HG03280 (cell line): ENCODE data around the gene DNAAF5.

Experiments
- ATAC-seq: cut with Tn5 transposase; IDR thresholded peaks from one replicate; pipeline ENCODE4 v1.9.1; 2021; ENCODE audit warnings: mild to moderate bottlenecking, moderate library complexity; ENCODE audit not compliant: unreplicated experiment

DNAAF5 gene

GRCh38 chr7:726084-726853, at the start of gene DNAAF5:
TSS of gene DNAAF5 (plus strand) at chr7:726699. CDS start at chr7:726721, 22 bp downstream.
- peak; percentile 87 for ATAC-seq

DNA sequence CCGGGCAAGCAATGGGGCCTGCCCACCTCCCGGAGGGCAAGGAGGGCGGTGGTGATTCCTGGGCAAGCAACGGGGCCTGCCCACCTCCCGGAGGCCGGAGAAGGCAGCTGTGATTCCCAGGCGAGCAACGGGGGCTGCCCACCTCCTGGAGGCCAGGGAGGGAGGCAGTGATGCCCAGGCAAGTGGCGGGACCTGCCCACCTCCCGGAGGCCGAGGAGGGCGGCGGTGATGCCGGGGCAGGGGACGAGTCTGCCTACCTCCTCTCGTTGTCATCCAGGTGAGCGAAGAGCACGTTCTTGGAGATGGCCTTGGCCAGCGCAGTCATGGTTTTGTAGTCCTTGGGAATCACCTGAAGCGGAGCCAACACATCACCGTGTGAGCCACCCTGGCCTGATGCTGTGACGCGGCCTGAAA, 49.5 kb upstream of the DNAAF5 start:
- no peak for ATAC-seq

DNA sequence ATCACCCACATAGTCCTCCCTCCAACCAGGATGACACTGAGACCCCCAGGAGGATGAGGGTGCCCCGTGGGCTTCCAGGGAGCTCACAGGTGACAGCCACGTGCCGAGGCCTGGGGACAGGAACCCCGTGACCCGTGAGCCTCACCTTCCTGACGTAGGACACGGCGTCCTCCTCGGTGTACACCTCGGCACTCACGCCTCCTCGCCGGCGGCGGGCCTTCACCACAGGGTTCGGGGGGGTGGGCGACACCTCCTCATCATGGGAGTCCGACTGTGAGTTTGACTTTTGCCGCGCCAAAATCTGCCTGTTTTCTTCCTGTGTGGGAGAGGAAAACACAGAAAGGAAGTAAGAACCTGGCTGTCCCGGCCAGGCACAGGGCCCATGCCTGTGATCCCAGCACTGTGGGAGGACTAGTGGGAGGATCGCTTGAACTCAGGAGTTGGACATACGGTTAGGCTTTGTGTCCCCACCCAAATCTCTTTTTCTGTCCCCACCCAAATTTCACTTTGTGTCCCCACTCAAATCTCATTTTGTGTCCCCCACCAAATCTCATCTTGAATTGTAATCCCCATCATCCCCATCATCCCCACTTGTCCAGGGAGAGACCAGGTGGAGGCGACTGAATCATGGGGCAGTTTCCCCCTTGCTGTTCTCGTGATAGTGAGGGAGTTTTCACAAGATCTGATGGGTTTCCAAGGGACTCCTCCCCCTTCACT, 45.9 kb upstream of the DNAAF5 start:
- no peak for ATAC-seq

DNA sequence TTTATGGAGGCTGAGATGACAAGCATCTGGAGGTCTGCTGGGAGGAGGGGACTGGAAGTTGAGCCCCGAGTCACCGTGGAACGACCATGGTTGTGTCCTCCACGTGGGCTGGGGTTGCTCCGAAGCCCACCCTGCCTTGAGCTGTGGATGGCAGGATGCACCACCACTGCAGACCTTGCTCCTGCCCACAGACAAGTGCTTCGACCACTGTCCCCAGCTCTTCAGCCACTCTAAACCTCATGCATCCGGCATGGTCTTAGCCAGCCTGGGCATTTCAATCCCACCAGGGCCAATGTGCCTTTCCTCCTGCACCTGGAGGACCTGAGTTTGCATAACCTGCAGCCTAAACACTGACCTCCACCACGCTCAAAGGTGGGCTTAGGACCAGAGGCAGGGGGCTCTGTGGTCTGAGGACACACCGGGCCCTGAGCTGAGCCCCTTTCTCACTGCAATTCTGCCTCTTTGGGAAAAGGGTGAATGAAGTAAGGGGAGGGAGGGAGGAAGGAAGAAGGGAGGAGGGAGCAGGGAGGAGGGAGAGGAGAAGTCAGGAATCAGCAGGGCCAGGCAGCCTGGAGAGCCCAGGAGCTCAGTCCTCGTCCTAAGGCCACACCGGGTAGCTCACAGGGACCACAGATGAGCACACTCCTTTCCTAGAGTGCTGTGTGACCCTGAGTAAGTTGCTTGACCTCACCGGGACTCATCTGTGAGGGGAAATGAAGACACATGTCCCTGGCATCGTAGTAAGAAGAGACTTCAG, 44.8 kb upstream of the DNAAF5 start:
- no peak for ATAC-seq

DNA sequence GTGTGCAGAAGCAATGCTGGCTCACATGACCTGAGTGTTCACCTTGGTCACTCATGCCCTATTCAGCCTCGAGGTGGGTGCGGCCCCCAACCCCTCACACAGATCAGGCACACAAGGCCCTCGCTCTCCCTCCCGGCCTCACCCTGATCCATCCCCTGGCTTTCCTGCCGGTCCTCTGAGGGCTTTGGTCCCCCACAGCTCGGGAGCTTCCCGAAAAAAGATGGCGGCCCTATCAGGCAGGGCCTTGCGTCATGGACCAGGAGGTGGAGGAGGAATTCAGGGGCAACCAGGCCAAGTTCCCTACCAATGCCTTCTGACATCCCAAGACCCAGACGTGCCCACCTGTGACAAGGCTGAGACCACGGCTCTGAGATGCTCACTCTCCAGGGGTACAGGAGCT, 43.7 kb upstream of the DNAAF5 start:
- ATAC-seq, result no peak

DNA sequence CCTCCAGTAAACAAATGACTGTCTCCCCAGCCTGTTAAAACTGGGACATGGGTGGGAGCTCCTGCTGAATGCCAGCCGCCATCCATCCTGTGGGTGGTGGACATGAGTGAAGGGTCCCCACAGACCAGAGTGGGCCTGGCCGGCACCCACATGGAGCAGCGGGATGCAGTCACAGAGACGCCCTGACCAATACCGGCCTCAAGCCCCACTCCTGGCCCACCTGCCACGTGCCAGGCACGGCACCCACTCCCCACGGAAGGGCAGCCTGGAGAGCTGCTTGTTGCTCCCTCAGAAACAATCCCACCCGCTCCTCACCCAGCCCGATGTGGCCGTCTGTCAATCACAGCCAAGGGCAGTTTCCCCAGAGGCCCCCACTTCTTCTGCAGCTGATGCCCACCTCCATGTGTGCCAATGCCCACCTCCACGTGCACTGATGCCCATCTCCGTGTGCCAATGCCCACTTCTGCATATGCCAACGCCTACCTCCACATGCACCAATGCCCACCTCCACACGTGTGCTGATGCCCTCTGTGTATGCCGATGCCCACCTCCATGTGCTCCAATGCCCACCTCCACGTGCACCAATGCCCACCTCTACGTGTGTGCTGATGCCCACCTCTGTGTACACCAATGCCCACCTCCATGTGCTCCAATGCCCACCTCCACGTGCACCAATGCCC, 42.8 kb upstream of the DNAAF5 start:
- ATAC-seq, result no peak

DNA sequence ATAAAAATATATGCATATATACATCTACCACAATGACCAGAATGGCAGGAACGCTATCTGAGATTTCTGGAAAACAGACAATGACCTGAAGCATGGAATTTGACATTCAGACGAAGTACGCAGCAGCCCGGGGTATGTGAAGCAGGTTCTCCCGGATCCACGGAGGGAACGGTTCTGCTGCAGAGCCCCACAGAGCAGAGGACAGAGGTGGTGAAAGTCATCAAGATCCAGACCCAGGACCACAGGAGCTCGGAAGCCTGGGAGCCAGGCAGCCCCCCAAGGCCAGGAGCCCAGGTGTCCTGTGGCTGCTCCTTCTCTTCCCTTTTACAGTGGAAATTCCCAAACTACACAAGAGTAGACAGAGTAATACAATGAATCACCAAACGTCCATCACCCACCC, 42.1 kb upstream of the DNAAF5 start:
- ATAC-seq, result no peak

DNA sequence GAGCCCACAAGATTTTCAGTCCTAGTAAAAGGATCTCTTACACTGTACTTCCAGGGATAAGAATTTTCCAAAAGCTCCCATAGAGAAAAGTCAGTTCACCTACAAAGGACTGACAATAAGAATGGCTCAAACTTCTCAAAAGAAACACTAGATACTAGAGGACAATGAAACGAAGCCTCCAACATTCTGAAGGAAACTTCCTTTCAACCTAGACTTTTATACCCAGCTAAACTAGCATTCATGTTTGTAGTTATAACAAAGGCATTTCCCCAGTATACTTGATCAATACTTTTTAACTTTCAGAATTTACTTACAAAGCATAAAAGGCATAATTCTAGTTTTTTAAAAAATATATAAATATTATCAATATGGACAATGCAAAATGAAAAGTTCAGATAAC, 41.0 kb upstream of the DNAAF5 start:
- no peak for ATAC-seq

DNA sequence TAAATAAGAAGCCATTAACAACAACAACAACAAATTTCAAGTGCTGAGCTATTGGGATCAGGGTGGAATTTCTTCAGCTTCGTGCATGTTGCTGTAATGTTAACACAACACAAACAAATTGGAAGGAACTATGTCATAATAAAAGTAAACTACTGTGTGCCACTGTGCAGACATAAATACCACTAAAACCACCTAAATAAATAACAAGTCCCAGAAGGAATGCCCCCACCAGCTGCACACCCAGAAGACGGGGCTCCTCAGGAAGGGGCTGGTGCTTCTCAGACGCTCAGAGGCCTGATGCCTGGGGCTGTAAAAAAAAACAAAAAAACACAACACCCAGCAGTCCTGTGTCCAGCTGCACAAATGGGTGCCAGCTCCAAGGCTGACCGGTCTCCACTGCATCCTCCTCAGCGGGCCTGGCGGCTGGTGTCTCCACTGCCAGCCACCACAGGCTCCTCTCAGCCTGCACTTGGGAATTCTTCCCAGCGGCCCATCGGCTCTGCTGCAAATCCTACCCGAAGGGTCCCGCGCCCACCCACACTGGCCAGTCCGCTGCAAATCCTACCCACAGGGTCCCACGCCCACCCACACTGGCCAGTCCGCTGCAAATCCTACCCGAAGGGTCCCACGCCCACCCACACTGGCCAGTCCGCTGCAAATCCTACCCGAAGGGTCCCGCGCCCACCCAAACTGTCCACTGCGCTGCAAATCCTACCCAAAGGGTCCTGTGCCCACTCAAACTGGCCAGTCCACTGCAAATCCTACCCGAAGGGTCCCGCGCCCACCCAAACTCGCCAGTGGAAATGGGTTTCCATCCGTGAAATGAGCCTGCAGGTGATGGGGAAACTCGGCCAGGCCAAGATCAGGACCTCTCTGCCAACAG, 35.8 kb upstream of the DNAAF5 start:
- no peak for ATAC-seq

- no peak for ATAC-seq
Observed at GRCh38 chr7:691361-692045, 35.0 kb upstream of the DNAAF5 start.

DNA sequence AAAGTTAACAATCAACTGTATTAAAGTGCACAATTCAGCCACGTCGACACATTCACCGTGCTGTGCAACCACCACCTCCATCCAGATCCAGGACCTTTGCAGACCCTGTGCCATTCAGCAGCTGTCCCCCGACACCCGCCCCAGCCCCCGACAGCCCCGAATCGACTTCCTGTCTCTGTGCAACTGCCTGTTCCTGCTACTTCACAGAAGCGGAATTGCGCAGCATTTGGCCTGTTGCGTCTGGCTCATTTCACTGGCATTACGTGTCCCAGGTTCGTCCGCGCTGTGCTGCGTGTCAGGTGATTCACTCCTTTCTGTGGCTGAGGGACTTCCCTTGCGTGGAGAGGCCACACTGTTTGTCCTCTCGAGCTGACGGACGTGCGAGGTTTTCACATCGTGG, 33.2 kb upstream of the DNAAF5 start:
- no peak for ATAC-seq

DNA sequence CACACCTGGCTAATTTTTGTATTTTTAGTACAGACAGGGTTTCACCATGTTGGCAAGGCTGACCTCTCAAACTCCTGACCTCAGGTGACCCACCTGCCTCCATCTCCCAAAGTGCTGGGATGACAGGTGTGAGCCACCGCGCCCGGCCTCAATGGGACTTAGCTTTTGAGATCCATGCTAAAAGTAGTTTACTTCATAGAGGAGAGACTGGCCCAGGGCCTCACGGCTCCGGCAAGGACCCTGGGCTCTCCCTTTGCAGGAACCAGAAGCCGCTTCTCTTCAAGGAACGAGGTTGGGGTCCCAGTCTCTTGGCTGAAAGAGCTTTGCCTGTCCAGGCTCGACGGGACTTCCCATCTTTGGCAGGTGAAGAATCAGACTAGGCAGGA, 30.1 kb upstream of the DNAAF5 start:
- ATAC-seq, result no peak

GRCh38 chr7:696812-697551, 29.5 kb upstream of the DNAAF5 start:
- ATAC-seq, result no peak

- no peak for ATAC-seq
Observed at GRCh38 chr7:698515-699475, 27.7 kb upstream of the DNAAF5 start.

DNA sequence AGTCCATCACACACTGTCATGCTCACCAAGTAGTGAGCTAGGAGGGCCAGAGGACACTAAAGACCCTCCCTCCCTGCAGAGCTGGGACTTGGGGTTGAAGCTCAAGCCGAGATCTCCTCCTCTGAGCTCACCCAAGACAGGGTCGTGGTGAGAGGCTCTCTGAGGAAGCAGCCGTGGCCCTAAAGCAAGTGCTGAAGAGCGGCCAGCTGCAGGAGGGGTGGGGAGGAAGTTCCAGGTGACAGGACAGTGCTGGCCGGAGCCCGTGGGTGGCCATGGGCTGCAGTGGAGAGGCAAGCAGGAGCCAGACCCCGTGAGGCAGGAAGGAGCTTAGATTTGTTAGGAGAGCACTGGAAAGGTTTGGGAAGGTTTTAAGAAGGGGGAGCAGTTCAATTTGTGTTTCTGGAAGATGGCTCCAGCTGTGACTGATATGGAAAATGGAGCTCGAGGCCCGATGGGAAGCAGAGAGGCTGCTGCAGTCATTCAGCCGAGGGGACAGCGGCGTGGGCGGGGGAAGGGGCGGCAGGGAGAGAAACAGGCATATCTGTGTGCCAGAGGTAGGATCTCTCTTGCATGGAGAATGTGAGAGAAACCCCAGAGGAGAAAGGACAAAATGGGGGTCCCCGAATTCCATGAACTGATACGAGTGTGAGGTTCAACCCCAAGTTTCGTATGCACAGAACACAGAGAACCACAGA, 26.9 kb upstream of the DNAAF5 start:
- ATAC-seq, result no peak

- no peak for ATAC-seq
Observed at GRCh38 chr7:701086-701671, 25.3 kb upstream of the DNAAF5 start.

GRCh38 chr7:703049-703448, 23.4 kb upstream of the DNAAF5 start:
- ATAC-seq, result no peak
